Adrenal gland (tissue), 5 donors: ENCODE data around the gene XPR1.

Source experiments
- POLR2A ChIP-seq, 2 donors: fragments of 450-650 bp; IDR thresholded peaks; one replicate each; pipeline ENCODE4 v1.6.1; 2017; ENCODE audit warnings: antibody characterized with exemption in 2 of 2, mild to moderate bottlenecking in 2 of 2, moderate library complexity in 1 of 2
- TF ChIP-seq, protein P1 (sequence below), 6 experiments: fragments of 450-650 bp in 4 of 6; fragments of 200-600 bp in 2 of 6; sonication (generic) in 1 of 6; IDR thresholded peaks; 1 replicate in 5 of 6; 2 replicates in 1 of 6; pipeline versions ENCODE4 v1.5.1 to v1.8.0; 2016 to 2021; ENCODE audit warnings: antibody characterized with exemption in 6 of 6, mild to moderate bottlenecking in 2 of 6, moderate library complexity in 1 of 6
- donor health status: DM: no; HTN: no; CAD: no.

DNA sequence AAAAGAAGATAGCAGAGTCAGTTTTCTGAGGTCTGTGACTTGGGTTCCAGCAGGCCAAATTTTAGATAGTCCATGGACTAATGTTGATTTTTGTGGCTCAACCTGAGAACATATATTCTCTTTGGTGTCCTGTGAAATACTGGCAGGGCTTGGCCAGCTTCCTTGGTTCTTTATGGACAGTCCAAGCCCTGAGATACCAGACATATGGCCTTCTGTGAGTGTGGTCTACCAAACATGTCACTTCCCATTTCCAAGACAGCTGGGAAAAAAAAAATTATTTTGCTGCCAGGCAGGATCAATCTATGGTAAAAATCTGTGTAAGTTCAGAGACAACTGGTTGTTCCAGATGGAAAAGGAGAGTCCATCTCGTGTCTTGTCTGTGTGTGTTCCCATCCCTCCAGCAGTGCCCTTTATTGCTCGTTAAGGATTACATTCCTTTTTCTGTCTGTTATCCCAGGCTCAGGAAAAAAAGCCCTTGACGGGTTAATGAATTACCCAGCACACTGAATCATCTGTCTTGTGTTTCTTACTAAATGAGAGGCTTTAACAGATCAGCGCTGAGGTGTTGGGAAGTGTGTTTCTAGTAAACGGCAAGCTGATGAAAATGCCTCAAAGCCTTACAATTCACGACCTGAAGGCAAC, 33.4 kb upstream of the XPR1 start:
- TF ChIP-seq, protein P1, sequence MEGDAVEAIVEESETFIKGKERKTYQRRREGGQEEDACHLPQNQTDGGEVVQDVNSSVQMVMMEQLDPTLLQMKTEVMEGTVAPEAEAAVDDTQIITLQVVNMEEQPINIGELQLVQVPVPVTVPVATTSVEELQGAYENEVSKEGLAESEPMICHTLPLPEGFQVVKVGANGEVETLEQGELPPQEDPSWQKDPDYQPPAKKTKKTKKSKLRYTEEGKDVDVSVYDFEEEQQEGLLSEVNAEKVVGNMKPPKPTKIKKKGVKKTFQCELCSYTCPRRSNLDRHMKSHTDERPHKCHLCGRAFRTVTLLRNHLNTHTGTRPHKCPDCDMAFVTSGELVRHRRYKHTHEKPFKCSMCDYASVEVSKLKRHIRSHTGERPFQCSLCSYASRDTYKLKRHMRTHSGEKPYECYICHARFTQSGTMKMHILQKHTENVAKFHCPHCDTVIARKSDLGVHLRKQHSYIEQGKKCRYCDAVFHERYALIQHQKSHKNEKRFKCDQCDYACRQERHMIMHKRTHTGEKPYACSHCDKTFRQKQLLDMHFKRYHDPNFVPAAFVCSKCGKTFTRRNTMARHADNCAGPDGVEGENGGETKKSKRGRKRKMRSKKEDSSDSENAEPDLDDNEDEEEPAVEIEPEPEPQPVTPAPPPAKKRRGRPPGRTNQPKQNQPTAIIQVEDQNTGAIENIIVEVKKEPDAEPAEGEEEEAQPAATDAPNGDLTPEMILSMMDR (IDR thresholded peaks at IDR 0.05) = no peak
- no peak for TF ChIP-seq POLR2A (IDR thresholded peaks at IDR 0.05)
